T follicular helper cell (primary cell): ENCODE data around the gene KIF6.
"Not testable (repeated sequence)": the region's sequence is repeated elsewhere in the genome, so short reads cannot be mapped to it uniquely, and the experiment has no call there.

Source experiments
- DNase-seq: peaks from one replicate; pipeline ENCODE4 v3.0.0-alpha.2; 2020; ENCODE audit warnings: low read depth

The KIF6 gene

GRCh38 chr6:39714802-39715201 lies 10.4 kb downstream of the KIF6 start:
- no peak for DNase-seq

DNA sequence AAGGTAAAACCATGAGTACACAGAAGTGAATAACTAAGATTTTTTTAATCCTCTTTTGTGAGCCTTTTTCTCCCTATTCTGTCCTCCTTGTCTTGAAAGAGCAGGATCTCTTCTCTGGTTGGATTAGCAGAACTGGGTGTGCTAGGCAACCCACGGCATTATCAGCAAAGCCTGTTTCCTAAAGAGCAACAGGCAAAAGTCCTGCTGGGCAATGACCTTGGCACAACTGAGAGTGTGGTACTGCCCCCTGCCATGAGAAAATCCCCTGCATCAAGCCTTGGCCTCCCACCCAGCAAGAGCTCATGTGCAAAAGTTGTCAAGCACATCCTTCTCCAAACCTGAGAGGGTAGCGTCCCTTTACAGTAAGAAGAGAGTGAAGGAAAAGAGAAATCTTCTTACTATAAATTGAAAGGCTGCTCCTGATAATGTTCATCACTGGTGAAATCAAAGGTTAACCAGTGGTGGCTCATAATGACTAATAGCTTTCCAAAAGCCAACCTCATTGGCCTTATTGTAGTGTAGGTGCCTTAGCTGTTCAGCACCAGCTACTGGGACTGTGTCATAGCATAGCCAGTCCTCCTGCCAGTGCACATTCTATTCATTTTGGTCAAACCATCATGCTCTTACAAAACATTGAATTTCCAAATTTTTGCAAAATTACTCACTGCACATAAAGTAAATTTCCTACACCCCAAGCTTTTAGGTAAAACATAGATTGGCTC lies 17.1 kb downstream of the KIF6 start:
- DNase-seq, result no peak

GRCh38 chr6:39706819-39707335 lies 18.3 kb downstream of the KIF6 start:
- DNase-seq, result no peak

DNA sequence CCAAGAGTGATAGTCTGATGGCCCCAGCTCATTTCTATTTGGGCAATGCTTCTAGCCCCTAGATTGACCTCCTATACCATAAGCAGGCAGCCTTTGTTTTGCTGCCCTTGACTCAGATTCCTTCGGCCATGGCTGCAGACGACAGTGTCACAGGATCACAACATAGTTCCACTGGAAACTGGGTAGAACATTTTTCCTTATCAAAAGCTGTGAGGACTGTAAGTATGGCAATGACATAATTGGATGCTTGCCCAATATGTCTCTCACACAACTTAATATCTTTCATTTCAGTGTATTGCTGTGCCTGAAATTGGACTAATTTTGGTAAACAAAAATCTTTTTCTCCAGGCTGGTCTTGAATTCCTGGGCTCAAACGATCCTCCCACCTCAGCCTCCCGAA lies 22.9 kb downstream of the KIF6 start:
- DNase-seq, result no peak

- no peak for DNase-seq
These were observed 24.8 kb downstream of the KIF6 start for GRCh38 chr6:39700362-39700761.

DNA sequence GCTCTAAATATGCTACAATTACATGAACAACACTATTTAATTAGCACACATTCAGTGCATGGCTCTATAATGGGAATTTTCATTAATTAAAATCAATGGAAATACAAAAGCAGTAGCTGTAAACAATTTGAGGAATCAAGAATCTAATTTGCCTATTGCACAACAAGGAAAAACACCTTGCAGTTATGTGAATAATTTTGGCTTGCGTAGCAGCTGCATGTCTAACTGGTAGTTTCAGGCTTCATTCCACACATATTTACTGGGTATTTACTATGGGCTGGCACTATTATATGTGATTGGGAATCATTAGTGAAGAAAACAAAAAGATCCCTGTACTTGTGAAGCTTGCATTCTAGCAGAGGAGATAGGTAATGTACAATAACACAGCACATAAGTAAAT lies 26.4 kb downstream of the KIF6 start:
- no peak for DNase-seq

- DNase-seq, result no peak
These were observed 28.0 kb downstream of the KIF6 start for GRCh38 chr6:39696986-39697788.

GRCh38 chr6:39695447-39695846 lies 29.8 kb downstream of the KIF6 start:
- no peak for DNase-seq

DNA sequence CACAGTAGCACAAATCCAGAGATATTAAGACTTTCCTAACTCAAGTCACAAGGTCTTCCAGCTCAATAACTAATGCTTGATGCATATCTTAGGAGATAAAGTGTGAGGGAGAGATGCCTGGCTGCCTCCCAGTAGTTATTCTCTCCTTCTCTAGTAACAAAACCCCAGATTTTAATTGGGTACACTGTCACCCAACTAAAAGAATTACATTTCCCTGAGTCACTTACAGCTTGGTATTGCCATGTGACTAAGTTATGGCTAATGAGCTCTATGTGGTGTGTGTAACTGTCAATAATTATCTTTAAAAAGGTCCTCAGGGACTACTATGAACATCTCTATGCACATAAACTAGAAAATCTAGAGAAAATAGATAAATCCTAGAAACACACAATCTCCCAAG lies 32.0 kb downstream of the KIF6 start:
- no peak for DNase-seq

GRCh38 chr6:39688494-39688893 lies 36.7 kb downstream of the KIF6 start:
- DNase-seq, result no peak

- no peak for DNase-seq
These were observed 38.2 kb downstream of the KIF6 start for GRCh38 chr6:39686976-39687375.

DNA sequence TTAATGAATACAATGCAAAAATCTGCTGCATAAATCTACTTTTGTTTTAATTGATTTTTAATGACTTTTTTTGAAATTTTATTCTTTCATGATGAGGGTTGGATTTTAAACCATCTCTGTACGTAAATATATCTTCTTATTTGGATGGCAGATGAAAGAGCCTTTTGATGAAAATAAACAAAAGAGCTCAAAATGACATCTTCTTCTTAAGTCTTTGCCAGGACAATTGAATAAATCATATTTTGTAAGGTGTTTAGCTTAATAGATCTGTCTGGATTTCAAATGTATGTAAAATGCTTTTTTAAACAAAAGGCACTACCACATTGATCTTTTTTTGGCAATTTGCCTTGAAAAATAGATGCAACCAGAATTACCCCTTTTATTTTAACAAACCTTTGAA lies 39.3 kb downstream of the KIF6 start:
- no peak for DNase-seq

DNA sequence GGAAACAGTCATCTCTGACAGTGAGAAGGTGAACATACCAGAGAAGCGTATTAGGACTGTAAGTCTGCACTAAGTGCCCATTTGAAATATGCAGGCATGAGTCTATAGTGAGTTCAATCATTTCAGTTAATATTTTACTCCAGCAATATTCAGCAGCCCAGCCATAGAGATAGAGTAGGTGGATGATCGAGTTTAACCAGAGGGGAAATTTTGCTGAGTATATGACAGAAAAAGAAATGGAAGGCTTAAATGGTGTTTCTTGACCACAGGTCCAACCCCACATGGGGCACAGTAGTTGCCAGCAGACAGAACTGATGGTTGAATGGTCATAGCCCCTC lies 39.8 kb downstream of the KIF6 start:
- DNase-seq, result no peak

DNA sequence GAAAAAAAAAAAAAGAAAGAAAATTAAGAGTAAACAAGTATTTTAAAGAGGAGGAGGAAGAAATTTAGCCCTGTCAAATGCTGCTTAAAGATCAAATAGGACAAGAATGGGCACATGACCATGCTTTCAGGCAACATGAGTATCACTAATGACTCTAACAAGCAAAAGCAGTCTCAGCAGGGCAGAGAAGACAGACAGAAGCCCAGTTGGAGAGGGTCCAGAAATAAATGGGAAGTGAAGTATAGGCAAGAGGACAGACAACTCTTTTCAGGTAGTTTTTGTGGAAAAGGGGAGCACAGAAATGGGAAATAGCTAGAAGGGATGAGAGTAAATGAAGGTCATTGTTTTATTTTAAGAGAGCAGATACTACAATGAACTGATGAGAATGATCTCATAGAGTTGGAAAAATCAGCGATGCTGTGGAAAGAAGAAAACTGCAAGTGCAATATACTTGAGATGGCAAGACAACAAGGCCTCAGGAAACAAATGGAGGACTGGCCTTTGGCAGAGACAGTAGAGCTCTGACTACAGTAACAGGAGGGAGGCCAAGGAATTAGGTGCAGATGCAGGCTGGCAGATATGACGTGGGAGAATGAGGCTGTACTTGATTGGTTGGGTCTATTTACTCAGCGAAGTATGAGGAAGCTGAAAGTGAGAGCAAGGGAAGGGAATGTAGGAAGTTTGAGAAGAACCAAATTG lies 40.3 kb downstream of the KIF6 start:
- no peak for DNase-seq

- no peak for DNase-seq
These were observed 43.5 kb downstream of the KIF6 start for GRCh38 chr6:39681674-39682121.

DNA sequence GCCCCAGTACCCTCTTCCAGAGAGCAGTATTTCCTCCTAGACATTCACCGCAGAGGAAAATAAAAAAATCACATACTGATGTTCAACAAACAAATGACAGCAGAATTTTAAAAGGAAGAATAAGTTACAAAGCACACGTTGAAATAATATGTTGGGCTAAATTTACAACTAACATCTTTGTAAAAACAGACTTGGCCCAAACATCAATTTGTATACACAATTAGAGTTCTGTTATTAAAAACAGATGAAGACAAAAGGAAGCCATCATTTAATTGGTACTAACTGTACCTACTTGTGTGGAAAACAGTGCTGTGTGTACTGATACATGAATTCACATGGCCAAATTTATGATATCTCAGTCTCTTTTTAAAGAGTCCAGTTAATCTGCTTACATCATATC lies 46.3 kb downstream of the KIF6 start:
- DNase-seq, result no peak

- not testable (repeated sequence) for DNase-seq
These were observed 47.9 kb downstream of the KIF6 start for GRCh38 chr6:39677318-39677717.

DNA sequence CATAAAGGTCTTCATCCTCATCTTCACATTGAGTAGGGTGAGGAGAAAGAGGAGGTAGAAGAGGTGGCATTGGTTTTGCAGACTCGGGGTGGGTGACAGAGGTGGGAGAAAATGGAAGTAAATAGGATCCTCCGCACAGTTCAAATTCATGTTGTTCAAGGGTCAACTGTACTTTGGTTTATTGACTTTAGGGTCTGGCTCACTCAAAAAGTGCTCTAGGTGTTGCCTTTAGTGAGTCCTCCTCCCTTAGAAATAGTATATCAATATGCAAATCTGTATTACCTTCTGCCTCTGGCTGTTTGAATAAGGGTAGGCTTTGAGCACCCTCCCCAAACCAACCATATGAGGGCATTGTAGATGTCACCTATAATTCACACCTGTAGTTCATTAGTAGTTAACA lies 54.7 kb downstream of the KIF6 start:
- DNase-seq, result no peak

GRCh38 chr6:39669973-39670342 lies 55.2 kb downstream of the KIF6 start:
- DNase-seq, result no peak

GRCh38 chr6:39669207-39669972 lies 55.8 kb downstream of the KIF6 start:
- DNase-seq, result no peak

DNA sequence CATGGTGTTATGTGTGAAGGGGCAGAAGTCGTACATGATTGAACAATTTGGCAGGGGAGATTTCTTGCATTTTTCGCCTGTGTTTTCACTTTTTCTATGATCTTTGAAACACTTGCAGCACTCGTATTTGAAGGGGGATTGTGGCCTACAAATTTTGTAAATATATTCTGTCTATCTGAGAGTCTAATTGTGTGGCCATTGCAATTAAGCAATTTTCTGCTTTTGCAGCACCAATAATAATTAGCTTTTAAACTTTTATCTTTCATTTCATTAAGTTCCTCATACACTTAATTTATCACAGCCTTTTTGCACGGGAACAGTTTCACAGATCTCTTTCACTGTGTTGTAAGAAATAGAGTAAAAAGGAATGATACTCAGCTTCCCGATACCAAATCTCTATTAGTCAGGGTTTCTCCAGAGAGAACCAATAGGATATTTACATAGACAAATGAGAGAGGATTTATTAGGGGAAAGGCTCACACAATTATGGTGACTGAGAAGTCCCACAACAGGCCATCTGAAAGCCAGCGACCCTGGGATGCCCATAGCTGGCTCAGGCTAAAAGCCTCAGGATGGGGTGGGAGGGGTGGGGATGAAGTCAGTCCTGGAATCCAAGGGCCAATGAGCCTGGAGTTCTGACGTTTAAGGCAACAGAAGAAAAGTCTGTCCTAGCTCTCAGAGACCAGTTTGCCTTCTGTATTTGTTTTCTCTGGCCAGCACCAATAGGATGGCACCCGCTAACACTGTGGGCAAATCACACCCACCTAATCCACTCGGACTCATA lies 58.3 kb downstream of the KIF6 start:
- DNase-seq, result no peak
